Activated T-cell treated with anti-CD3 and anti-CD28 coated beads for 1 hour (primary cell): ENCODE measurements around the gene RFC1.
"Not testable (repeated sequence)": the region's sequence is repeated elsewhere in the genome, so short reads cannot be mapped to it uniquely, and the experiment has no call there.

ENCODE experiments used
- DNase-seq: peaks from one replicate; pipeline ENCODE4 v3.0.0-alpha.2; 2020; ENCODE audit warnings: low read depth

Gene RFC1

DNA sequence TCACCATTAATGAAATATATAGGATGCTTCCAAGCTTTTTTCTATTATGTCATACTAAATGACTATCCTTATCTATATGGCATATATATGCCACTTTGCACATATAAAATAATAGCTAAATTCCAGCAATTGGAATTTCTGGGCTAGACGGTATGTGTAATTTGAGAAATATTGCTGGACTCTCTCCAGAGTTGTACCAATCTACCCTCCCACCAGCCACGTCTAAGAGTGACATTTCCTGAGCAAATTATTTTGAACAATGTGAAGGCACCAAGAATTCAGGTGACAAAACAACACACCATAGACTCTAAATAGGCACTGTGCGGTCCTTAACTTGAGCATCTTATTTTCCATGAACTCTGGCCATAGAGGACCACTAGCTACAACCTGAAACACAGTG lies 62.3 kb downstream of the RFC1 start:
- no peak for DNase-seq

DNA sequence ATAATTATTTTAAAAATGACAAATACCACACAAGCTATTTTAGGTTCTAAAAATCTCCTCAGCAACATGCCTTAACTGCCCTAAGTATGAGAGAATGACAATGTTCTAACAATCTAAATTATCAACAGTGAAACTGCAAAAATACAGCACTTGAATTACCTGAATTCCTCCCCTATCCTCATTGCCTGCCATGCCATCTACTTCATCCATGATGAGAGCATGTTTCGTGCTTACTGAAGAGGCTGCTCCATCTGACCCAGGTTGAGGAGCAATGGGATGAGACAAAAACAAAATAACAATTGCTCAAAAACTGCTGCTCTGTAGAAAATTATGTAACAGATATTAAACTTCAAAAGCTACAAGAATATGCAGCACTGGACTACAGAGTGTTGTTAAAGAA lies 63.3 kb downstream of the RFC1 start:
- no peak for DNase-seq

DNA sequence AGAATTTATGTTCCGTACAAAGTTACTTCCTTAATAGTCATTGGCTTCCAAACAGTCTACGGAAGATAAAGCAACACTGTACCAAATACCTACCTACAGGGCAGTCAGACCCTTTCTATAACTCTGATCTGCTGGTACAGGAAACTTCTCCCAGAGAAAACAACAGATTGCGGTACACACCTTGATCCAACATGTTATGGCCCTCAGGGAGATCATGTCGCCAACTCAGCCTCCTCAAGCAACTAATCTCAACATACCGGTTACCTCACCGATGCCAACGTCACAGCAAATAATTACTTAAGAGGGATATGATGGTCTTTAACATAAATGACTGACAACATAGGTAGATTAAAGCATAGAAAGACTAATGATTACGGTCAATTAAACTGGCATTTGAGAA lies 70.4 kb downstream of the RFC1 start:
- DNase-seq: no peak

DNA sequence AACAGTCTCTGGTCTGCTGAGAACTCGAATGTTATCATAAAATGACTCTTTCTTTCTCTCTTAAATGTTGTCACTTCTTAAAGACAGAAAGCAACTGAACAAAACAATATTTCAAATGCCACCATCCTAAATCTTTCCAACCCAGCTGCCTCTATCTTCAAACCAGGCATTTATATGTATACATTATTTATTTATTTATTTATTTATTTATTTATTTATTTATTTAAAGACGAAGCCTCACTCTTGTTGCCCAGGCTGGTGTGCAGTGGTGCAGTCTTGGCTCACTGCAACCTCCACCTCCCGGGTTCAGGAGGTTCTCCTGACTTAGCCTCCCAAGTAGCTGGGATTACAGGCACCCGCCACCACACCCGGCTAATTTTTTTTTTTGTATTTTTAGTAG lies 73.7 kb downstream of the RFC1 start:
- DNase-seq: not testable (repeated sequence)

DNA sequence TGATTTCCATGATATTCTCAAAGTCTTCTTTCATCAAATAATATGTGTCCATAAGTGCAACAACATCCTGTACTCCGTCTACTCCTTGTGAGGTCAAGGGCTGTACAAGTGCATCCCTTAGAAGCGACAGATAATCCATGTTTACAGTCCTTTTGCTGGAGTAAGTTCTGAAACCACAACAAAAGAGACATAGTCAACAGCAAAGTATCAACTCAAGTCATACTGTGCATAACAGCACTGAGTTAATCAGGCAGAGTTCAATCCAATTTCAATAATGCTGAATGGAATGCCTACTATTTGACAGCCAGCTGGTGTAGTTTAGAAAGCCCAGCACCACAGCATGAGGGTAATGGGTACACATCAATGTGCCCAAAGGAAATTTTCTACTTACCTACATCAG lies 74.5 kb downstream of the RFC1 start:
- no peak for DNase-seq

DNA sequence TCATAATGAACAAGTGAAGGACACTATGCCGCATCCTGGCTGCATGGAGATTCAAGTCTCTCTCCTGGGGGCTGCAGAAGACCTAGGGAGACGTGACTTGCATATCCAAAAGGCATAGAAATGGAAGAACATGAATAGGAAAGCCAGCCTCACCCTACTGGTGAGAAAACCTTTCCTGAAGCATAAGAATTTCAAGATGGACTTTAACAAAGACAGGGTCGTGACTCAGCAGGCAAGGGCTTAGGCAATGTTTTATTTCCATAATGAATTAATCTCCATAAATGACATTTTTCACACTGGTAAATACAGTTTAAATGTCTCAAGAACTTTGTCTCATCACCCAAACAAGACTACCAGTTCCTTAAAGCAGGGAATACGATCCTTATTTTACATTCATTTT lies 78.9 kb downstream of the RFC1 start:
- DNase-seq: no peak

DNA sequence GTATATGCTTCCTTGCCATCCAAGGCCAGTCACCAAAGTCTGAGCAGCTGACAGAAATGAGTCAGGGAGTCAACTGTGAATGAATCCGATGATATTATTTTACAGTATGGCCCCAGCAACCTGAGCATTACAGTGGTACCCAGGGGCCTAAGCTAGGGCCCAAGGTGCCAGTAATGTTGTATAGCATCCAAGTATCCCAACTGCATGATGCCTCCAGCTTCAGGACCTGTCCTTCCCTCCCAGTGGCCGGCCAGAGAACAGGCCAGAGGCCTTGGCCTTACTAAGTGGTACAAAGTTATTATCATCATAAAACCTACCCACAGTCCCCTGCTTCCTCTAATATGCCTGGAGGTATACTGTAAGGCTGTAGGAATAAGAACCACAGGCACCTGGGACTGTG lies 79.9 kb downstream of the RFC1 start:
- DNase-seq: no peak

DNA sequence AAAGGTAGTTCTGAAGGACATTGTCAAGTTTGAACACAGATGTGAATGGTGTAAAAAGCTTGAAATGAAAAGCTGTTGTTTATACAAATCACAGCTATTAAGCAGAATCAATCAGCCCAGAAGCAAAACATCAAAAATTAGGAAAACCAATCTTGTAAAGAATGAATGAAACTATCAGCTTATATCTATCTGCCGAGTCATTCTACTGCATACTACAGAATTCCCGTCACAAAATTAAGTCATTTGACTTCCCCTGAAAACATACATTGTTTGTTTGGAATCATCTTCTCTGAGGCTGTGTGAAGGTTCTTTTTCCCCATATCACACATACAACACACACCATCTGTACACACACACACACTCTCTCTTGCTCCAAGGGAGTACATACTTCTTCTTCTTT lies 80.3 kb downstream of the RFC1 start:
- no peak for DNase-seq

DNA sequence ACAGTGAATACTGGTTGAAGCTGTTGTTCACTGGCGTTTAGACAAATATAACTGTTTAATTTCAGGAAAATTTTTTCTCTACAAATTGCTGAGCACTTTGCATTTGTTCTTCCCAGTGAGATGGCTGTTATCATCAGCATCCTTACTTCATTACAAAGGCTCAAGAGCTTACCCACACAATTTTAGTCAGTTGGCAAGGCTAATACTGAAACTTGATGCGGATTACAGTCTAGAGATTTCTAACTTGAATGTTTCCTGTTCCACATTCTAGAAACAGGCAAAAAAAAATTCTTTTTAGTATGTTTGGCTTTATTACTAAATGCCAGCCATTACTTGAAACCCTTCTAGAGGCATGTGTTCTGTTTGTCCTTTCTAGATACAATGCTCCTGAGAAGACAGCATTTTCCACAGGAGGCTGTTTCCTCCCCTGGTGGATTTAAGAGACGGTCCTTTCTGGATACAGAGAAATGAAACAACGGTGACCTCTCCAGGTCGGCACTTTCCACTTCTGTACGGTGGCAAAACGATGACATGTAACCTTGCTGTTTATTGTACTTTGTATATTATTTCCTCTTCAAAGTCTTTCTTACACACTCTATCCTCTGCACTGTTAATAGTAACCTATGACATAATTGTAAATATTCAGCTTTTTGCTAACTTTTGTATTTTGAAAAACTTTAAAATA lies 80.9 kb downstream of the RFC1 start:
- no peak for DNase-seq

DNA sequence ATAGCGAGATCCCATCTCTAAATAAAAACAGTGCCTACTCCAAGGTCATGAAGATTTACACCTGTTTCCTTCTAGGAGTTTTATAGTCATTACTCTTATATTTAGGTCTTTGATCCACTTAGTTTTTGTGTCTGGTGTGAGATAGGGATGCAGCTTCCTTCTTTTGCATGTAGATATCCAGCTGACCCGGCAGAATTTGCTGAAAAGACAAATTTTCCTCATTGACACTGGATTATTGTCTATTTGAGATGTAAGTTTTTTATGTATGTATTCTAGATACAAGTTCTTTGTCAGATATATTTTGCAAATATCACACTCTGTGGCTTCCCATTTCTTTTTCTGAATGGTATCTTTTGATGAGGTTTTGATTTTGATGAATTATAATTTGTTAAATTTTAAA lies 85.4 kb downstream of the RFC1 start:
- DNase-seq: no peak

DNA sequence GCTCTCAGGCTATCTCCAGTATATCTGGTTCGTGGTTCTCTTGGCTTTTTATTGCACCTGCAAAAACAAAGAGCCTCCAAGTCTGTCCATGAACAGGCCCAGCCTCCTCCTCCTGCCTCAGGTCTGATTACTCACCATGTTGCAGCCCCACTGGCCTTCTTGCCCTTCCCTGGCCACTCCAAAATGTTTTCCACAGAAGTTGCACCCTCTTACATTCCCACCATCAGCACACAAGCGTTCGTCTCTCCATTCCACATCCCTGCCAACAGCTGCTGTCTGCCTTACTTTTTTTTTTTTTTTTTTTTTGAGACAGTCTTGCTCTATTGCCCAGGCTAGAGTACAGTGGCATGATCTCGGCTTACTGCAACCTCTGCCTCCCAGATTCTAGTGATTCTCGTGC lies 86.7 kb downstream of the RFC1 start:
- DNase-seq: no peak

DNA sequence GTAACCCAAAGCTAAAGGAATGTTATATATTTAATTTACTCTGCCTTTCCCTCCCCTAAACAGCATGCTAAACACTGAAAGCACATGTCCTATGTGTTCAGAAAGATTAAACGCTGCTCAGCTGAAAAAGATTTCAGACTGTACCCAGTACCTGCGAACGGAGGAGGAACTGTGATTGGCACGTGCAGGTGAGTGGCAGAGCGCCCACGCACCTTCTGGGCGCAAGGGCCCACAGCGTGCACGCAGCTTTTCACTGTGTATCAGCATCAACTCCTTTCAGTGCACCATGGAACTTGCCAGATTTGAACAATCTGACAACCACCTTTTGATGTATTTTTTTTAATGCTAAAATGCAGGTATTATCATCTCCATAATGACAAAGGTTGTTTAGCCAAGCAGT lies 87.7 kb downstream of the RFC1 start:
- DNase-seq: no peak

DNA sequence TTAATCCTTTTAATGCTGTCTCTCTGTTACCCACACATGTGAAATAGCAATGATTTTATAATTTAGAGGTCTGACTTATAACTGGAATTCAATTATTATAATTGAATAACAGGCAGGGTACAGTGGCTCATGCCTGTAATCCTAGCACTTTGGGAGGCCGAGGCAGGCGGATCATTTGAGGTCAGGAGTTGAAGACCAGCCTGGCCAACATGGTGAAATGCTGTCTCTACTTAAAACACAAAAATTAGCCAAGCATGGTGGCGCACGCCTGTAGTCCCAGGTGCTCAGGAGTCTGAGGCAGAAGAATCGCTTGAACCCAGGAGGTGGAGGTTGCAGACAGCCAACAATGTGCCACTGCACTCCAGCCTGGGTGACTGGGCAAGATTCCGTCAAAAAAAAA lies 88.5 kb downstream of the RFC1 start:
- DNase-seq: not testable (repeated sequence)

DNA sequence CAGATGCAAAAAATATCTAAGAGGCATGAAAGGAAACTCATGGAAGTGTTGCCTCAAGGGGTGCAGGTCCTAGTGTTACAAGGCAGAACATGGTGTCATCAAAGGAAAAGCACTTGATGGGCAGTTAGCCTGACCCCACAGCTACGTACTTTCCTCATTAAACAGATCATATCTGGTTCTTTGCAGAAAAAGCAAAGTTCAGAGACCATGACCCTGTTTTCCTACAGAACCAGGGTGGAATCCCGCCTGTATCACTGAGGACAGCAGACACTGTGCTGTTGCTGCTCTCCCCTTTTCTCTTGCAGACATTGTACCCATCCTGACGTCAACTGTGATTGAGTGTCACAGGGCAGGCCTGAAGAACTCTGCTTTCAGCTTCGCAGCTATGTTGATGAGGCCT lies 91.7 kb downstream of the RFC1 start:
- no peak for DNase-seq

DNA sequence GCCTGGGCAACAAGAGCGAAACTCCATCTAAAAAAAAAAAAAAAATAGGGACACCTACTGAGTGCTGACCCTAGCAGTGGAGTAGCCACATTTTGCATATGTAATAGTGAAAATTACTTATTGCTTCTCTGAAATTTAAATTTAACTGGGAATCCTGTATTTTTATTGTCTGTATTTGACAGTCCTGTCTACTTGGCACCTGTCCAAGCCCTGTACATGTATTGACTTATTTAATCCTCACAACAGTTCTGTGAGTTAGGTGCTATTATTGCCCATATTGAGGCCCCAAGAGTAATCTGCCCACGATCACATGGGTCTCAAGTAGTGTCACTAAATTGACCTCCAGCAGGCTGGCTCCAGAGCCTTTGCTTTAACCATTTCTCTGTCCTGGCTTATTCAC lies 102.3 kb downstream of the RFC1 start:
- no peak for DNase-seq

DNA sequence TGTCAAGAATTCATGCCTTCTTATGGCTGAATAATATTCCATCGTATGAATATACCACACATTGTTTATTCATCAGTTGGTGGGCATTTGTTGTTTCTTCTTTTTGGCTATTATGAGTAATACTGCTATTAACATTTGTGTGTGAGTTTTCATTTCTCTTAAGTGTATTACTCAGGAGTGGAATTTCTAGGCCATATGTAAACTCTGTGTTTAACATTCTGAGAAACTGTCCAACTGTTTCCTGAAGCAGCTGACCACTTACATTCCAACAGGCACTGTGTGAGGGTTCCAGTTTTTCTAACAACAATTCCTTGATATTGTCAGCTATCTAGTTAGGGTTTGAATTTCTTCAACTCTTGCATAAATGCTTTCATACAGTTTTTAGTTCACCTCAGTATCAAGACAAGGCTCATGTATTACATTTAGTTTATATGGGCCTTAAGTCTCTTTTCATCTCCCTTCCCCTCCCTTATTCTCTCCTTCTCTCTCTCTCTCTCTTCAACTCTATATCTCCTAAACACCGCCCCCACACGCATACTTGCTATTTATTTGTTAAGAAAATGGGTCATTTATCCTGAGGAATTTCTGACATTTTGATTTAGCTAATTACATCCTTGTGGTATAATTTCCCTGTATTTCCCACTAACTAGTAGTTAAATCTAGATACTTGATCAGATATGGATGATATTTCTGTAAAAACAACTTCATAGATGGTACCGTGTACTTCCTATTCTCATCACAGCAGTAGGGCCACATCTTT lies 106.4 kb downstream of the RFC1 start:
- no peak for DNase-seq

DNA sequence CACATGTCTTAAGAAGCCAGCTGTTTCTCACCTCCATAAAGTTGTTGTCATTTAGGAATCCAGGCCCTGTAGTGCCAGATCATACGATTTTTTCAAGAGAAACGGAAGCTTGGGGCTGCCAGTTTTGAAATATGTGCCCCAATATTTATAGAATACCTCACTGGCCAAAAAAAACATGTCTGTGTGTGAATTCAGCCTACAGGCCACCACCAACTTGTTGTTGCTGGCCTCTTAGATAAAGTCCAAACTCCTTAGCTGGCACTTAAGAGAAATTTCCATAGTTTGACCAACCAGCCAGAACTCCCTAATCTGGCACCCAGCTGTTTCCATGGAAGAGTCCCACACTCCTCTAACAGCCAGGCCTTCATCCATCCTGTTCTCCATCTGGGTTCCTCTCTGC lies 109.7 kb downstream of the RFC1 start:
- no peak for DNase-seq

DNA sequence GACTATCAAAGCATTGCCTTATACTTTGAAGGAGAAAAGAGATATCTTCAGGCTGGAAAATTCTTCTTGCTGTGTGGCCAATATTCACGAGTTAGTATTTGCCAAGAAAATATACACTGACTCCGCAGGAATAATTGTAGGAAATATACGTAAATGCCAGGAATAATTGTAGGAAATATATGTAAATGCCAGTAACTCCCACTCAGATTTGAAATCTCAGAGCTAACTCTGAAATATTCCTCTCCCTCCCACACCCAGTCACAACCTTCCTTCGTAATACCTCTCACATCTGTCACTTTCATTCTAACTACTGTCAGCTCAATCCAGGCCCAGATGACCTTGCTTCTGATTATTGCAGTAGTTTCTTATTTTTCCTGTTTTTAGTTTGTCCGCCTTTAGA lies 110.3 kb downstream of the RFC1 start:
- no peak for DNase-seq

DNA sequence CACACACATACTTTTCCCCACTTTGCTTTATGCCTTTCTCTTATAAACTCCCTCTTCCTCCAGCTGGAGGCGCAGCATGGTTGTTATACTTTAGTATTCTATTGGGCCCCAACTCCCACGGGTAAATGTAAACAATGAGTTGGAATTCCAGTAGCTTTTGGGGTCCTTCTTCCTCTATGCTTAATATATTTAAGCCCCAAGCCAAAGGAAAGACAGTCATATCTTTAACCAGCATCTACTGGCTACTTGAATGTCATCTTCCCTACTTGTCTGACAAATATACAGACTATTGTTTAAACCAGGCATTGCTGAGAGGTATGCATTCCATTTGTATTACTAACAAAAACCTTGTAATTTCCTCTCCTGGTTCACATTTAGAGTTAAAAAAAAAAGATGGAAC lies 110.9 kb downstream of the RFC1 start:
- no peak for DNase-seq

DNA sequence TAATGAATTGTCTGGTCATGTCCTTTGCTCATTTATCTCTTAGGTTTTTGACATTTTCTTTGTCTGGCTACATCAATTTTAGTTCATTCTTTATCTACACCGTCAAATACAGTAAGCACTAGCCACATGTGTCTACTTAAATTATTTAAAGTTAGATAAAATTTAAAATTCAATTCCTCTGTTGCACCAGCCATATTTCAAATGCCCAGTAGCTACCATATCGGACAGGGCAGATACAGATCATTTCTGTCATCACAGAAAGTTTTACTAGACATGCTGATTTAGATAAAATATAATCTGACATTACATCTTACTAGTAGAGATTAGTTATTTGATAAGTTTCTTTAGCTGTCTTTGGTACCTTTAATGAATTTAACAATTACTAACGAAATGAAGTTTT lies 122.7 kb downstream of the RFC1 start:
- no peak for DNase-seq
